ENCODE measurements around the gene MED1.
"Not testable (repeated sequence)": the region's sequence is repeated elsewhere in the genome, so short reads cannot be mapped to it uniquely, and the experiment has no call there.

Gene MED1, protein sequence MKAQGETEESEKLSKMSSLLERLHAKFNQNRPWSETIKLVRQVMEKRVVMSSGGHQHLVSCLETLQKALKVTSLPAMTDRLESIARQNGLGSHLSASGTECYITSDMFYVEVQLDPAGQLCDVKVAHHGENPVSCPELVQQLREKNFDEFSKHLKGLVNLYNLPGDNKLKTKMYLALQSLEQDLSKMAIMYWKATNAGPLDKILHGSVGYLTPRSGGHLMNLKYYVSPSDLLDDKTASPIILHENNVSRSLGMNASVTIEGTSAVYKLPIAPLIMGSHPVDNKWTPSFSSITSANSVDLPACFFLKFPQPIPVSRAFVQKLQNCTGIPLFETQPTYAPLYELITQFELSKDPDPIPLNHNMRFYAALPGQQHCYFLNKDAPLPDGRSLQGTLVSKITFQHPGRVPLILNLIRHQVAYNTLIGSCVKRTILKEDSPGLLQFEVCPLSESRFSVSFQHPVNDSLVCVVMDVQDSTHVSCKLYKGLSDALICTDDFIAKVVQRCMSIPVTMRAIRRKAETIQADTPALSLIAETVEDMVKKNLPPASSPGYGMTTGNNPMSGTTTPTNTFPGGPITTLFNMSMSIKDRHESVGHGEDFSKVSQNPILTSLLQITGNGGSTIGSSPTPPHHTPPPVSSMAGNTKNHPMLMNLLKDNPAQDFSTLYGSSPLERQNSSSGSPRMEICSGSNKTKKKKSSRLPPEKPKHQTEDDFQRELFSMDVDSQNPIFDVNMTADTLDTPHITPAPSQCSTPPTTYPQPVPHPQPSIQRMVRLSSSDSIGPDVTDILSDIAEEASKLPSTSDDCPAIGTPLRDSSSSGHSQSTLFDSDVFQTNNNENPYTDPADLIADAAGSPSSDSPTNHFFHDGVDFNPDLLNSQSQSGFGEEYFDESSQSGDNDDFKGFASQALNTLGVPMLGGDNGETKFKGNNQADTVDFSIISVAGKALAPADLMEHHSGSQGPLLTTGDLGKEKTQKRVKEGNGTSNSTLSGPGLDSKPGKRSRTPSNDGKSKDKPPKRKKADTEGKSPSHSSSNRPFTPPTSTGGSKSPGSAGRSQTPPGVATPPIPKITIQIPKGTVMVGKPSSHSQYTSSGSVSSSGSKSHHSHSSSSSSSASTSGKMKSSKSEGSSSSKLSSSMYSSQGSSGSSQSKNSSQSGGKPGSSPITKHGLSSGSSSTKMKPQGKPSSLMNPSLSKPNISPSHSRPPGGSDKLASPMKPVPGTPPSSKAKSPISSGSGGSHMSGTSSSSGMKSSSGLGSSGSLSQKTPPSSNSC (N-terminal part only)

DNA sequence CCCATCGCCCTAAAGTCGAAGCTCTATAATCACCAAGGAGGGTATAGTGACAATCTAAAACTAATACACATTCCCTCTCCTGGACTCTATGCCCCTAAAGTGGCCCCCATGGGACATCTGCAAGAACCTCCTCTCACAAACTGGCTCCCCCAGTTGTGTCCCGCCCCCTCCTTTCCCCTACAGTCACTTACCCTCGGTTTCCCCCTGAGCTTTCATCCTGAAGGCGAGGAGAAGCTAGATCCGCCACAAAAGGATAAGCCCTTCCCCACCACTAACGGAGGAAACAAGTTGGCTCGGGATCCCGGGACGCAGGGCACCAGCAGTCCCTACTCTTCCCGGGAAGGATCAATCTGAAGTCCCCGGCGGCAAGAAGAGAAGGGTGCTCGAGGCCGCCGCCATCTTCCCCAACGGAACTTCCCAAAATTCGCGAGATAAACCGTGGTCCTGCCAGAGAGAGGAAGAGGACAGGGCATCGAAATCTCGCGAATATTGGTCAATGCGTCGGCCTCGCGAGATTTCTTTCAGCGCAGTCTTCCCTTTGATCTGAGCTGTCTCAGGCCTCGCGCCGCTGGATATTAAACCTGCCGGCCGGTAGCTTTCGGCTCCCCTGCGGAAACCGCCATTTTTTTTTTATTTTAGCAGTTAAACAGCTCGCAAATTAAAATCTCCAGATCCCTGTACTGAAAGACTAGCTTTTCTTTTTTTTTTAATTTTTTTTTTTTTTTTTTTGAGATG is at the start of gene MED1:
Gene MED1 (minus strand): TSS at position 417 of the 735 bp plus-strand sequence. CDS start 201 bp downstream, at position 216.
- DNase-seq (ENCODE audit: low read depth in 3 of 3, low spot score in 1 of 3) = peak; percentile 70 to 77 (median 76)

DNA sequence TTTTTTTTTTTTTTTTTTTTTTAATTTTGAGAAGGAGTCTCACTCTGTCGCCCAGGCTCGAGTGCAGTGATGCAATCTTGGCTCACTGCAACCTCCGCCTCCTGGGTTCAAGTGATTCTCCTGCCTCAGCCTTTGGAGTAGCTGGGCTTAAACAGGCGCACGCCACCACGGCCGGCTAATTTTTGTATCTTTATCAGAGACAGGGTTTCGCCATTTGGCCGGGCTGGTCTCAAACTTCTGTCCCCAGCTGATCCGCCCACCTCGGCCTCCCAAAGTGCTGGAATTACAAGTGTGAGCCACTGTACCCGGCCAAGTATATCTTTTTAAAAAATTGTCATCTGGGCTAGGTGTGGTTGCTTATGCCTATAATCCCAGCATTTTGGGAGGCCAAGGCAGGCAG is 45.9 kb upstream of the MED1 start:
- not testable (repeated sequence) for DNase-seq (ENCODE audit: low read depth in 3 of 3, low spot score in 1 of 3)

DNA sequence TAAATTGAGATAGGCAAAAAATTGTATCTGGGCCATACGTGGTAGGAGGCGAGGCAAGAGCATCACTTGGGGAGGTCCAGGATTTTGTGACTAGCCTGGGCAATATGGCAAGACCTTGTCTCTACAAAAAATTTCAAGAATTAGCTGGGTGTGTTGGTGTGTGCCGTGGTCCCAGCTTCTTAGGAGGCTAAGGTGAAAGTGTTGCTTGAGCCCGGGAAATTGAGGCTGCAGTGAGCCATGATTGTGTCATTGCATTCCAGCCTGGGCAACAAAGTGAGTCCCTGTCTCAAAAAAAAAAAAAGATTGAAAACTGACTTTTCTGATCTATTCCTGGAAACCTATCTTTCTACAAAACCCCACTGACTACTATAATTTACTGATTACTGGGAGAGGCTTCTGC is 36.9 kb upstream of the MED1 start:
- no peak for DNase-seq (ENCODE audit: low read depth in 3 of 3, low spot score in 1 of 3)

DNA sequence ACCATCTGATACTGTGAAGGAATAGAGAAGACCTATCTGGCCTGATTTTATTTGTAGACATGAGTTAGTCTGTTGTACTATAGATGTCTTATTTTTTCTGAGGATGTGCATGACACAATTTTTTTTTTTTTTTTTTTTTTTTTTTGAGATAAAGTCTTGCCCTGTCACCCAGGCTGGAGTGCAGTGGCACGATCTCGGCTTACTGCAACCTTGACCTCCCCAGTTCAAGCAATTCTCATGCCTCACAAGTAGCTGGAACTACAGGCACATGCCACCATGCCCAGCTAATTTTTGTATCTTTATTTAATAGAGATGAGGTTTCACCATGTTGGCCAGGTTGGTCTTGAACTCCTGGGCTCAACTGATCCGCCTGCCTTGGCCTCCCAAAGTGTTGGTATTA is 36.4 kb upstream of the MED1 start:
- DNase-seq (ENCODE audit: low read depth in 3 of 3, low spot score in 1 of 3) = not testable (repeated sequence)

DNA sequence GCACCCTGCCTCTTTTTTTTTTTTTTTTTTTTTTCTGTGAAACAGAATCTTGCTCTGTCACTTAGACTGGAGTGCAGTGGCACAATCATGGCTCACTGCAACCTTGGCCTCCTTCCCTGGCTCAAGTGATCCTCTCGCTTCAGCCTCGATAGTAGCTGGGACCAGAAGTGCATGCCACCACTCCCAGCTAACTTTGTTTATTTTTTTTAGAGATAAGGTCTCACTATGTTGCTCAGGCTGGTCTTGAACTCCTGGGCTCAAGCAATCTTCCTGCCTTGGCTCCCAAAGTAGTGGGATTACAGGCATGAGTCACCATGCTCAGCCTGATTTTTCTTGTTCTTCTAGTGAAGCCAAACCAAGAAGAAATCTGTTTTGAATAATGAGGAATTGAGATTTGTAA is 35.2 kb upstream of the MED1 start:
- no peak for DNase-seq (ENCODE audit: low read depth in 3 of 3, low spot score in 1 of 3)

DNA sequence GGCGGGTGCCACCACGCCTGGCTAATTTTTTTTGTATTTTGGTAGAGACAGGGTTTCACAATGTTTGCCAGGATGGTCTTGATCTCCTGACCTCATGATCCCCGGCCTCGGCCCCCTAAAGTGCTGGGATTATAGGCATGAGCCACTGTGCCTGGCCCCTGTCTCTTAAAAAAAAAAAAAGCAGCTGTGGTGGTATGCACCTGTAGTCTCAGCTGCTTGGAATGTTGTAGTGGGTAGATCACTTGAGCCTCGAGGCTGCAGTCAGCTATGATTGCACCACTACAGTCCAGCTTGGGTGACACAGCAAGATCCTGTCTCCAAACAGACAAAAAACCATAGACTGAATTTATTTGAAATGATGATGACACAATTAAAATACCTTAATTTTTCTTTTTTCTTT is 34.5 kb upstream of the MED1 start:
- DNase-seq (ENCODE audit: low read depth in 3 of 3, low spot score in 1 of 3) = no peak

DNA sequence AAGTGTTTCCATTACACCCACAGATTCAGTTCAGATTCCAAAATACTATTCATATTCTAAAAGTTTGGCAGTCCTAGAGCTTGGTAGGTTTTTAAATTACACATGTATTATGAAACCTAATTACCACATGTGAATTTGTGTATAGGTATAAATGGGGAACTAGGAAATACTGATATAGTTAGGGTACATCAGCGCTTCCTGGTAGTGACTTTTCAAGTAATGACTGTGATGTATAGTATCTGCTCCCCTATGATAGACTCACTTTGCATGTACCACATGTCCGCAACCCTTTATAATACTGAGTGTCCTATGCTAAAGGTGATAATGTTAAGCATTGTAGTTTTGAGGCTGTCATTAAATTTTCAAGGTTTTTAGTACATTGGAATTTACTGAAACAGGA is 33.1 kb upstream of the MED1 start:
- no peak for DNase-seq (ENCODE audit: low read depth in 3 of 3, low spot score in 1 of 3)

DNA sequence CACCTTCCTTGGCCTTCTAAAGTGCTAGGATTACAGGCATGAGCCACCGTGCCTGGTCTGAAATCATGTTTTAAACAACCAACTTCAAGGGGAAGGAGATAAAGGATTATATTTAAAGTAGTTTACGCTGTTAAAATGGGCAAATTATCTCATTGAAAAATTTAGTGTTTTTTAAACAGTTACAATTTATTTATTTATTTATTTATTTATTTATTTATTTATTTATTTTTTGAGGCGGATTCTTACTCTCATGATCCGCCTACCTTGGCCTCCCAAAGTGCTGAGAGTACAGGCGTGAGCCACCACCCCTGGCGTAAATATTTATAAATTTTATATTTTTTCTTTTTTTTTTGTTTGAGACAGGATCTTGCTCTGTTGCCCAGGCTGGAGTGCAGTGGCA is 32.4 kb upstream of the MED1 start:
- DNase-seq (ENCODE audit: low read depth in 3 of 3, low spot score in 1 of 3) = no peak

DNA sequence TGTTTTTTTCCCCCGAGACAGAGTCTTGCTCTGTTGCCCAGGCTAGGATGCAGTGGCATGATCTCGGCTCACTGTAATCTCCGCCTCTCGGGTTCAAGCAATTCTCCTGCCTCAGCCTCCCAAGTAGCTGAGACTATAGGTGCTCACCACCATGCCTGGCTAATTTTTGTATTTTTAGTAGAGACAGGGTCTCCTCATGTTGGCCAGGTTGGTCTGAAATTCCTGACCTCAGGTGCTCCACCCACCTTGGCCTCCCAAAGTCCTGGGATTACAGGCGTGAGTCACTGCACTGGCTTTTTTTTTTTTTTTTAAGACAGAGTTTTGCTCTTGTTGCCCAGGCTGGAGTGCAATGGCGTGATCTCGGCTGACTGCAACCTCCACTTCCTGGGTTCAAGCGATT is 28.6 kb upstream of the MED1 start:
- DNase-seq (ENCODE audit: low read depth in 3 of 3, low spot score in 1 of 3) = not testable (repeated sequence)

DNA sequence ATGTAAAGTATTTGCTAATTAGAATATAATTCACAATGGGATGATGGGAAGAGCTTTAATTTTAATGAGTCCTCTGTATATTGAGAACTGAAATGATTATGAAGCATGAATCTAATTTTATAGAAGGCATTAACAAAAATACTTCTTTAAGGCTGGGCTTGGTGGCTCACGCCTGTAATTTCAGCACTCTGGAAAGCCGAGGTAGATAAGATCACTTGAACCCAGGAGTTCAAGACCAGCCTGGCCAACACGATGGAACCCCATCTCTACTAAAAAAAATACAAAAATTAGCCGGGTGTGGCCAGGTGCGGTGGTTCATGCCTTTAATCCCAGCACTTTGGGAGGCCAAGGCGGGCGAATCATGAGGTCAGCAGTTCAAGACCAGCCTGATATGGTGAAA is 22.2 kb upstream of the MED1 start:
- no peak for DNase-seq (ENCODE audit: low read depth in 3 of 3, low spot score in 1 of 3)

DNA sequence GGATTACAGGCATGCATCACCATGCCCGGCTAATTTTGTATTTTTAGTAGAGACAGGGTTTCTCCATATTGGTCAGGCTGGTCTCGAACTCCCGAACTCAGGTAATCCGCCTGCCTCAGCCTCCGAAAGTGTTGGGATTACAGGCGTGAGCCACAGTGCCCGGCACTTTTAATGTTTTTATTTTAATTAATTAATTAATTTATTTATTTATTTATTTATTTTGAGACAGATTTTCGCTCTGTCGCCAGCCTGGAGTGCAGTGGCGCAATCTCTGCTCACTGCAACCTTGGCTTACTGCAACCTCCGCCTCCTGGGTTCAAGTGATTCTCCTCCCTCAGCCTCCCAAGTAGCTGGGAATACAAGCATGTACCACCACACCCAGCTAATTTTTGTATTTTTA is 17.5 kb upstream of the MED1 start:
- DNase-seq (ENCODE audit: low read depth in 3 of 3, low spot score in 1 of 3) = not testable (repeated sequence)

DNA sequence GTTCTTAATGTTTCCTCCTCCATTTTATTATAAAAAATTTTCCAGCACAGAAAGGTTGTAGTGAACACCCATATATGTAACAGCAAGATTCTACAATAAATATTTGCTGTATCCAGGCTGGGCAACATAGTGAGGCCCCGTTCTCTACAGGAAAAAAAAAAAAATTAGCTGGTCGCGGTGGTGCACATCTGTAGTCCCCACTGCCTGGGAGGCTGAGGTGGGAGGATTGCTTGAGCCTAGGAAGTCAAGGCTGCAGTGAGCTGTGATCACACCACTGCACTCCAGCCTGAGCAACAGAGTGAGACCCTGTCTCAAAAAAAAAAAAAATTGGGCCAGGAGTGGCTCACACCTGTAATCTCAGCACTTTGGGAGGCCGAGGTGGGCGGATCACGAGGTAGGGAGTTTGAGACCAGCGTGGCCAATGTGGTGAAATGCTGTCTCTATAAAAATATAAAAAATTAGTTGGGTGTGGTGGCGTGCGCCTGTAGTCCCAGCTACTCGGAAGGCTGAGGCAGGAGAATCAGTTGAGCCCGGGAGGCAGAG is 13.6 kb upstream of the MED1 start:
- not testable (repeated sequence) for DNase-seq (ENCODE audit: low read depth in 3 of 3, low spot score in 1 of 3)

DNA sequence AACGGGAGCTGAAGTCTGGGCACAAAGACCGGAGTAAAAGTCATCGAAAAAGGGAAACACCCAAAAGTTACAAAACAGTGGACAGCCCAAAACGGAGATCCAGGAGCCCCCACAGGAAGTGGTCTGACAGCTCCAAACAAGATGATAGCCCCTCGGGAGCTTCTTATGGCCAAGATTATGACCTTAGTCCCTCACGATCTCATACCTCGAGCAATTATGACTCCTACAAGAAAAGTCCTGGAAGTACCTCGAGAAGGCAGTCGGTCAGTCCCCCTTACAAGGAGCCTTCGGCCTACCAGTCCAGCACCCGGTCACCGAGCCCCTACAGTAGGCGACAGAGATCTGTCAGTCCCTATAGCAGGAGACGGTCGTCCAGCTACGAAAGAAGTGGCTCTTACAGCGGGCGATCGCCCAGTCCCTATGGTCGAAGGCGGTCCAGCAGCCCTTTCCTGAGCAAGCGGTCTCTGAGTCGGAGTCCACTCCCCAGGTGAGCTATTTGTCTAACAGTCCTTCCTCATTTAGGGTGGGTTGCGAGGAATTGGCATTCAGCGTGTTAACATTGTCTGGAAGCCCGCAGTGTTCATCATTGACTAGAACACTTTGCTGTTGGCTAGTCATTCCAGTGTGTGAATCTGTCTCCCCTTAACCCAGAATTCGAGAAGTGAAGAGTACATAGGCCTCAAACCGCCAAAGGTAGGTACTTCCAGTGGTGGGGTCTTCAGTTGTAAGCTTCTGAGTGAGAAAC is 11.7 kb upstream of the MED1 start:
- DNase-seq (ENCODE audit: low read depth in 3 of 3, low spot score in 1 of 3) = no peak

DNA sequence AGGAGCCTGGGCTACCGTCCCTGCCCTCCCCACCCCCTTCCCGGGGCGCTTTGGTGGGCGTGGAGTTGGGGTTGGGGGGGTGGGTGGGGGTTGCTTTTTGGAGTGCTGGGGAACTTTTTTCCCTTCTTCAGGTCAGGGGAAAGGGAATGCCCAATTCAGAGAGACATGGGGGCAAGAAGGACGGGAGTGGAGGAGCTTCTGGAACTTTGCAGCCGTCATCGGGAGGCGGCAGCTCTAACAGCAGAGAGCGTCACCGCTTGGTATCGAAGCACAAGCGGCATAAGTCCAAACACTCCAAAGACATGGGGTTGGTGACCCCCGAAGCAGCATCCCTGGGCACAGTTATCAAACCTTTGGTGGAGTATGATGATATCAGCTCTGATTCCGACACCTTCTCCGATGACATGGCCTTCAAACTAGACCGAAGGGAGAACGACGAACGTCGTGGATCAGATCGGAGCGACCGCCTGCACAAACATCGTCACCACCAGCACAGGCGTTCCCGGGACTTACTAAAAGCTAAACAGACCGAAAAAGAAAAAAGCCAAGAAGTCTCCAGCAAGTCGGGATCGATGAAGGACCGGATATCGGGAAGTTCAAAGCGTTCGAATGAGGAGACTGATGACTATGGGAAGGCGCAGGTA is 11.0 kb upstream of the MED1 start:
- DNase-seq (ENCODE audit: low read depth in 3 of 3, low spot score in 1 of 3) = no peak

DNA sequence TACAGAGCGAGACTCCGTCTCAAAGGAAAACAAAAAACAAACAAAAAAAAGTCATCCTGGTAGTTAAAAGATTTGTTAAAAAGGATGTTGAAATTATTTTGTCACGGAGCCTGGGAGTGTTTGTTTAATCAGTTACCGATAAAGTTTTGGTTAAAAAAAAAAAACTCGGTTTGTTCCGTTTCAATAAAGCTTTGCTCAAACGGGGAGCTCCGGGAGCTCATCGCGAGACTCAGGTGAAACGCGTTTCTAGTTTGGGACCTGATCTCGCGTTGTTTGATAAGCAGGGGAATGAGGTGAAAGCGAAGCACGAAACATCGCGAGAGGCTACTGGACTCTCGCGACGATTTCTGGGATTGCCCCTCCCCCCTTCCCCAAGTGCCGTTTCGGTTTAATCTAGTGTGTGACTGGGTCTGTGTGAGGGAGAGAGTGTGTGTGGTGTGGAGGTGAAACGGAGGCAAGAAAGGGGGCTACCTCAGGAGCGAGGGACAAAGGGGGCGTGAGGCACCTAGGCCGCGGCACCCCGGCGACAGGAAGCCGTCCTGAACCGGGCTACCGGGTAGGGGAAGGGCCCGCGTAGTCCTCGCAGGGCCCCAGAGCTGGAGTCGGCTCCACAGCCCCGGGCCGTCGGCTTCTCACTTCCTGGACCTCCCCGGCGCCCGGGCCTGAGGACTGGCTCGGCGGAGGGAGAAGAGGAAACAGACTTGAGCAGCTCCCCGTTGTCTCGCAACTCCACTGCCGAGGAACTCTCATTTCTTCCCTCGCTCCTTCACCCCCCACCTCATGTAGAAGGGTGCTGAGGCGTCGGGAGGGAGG is 10.3 kb upstream of the MED1 start, which contains the start of gene CDK12:
Gene CDK12 (plus strand): TSS at position 374 of the 813 bp plus-strand sequence. CDS start 586 bp downstream, outside the sequence.
- DNase-seq (ENCODE audit: low read depth in 3 of 3, low spot score in 1 of 3) = peak; percentile 87 to 91 (median 89)

DNA sequence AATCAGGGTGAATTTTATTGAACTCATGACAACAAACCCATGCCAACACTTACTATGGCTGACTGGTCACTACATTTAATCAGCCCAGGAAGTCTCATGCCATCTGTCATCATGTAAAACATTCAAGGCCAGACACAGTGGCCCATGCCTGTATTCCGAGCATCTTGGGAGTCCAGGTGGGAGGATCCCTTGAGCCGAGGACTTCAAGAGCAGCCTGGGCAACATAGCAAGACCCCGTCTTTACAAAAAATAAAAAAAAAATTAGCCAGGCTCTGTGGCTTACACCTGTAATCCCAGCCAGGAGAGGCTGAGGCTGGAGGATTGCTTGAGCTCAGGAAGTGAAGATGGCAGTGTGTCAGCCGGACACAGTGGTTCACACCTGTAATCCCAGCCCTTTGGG is 4.9 kb upstream of the MED1 start:
- DNase-seq (ENCODE audit: low read depth in 3 of 3, low spot score in 1 of 3) = no peak

DNA sequence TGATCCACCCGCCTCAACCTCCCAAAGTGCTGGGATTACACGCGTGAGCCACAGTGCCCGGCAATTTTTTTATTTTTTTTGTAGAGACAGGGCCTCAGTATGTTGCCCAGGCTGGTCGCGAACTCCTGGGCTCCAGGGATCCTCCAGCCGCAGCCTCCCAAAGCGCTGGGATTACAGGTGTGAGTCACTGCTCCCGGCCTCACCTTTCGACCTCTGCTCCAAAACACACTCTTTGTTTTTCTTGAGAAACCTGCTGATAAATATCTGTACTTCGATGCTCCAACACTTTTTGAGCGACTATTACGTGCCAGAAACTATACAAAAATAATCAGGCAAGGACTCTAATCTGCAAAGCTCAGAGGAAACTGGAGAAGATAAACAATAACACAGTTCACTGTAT is 1.0 kb downstream of the MED1 start:
- no peak for DNase-seq (ENCODE audit: low read depth in 3 of 3, low spot score in 1 of 3)

DNA sequence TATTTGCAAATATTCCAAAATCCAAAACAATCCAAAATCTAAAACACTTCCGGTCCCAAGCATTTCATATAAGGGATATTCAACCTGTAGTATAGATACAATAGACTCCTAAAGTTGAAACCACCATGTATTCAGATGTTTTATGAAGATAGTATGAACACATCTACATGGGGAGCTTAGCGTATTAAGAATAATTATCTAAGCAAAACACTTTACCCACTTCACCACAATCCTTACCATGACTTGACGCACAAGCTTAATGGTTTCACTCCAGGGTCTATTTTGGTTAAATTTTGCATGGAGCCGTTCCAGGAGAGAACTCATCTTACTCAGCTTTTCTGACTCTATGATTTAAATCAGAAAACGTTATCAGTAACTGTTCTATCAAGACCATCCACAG is 3.5 kb downstream of the MED1 start:
- no peak for DNase-seq (ENCODE audit: low read depth in 3 of 3, low spot score in 1 of 3)
